IPS-18a (cell line): ENCODE data around the gene URI1.
"Not testable (repeated sequence)": the region's sequence is repeated elsewhere in the genome, so short reads cannot be mapped to it uniquely, and the experiment has no call there.

Source experiments
- H3K27ac ChIP-seq: one replicate; pipeline ENCODE4 v1.5.1; 2013; ENCODE audit warnings: low read length
- H3K27me3 ChIP-seq: one replicate; pipeline ENCODE4 v1.6.1; 2013; ENCODE audit warnings: mild to moderate bottlenecking, low read length; ENCODE audit not compliant: control insufficient read depth, insufficient read depth
- H3K36me3 ChIP-seq: one replicate; pipeline ENCODE4 v1.6.1; 2013; ENCODE audit warnings: low read depth, low read length; ENCODE audit not compliant: control insufficient read depth
- H3K4me1 ChIP-seq: one replicate; pipeline ENCODE4 v1.6.1; 2013; ENCODE audit warnings: low read depth, low read length; ENCODE audit not compliant: control insufficient read depth
- H3K4me3 ChIP-seq: one replicate; pipeline ENCODE4 v1.5.1; 2013; ENCODE audit warnings: low read length
- H3K9ac ChIP-seq: one replicate; pipeline ENCODE4 v1.6.1; 2013; ENCODE audit warnings: mild to moderate bottlenecking, low read length, moderate library complexity
- H3K9me3 ChIP-seq: one replicate; pipeline ENCODE4 v1.6.1; 2013; ENCODE audit warnings: low read depth, low read length; ENCODE audit not compliant: control insufficient read depth

URI1 gene

DNA sequence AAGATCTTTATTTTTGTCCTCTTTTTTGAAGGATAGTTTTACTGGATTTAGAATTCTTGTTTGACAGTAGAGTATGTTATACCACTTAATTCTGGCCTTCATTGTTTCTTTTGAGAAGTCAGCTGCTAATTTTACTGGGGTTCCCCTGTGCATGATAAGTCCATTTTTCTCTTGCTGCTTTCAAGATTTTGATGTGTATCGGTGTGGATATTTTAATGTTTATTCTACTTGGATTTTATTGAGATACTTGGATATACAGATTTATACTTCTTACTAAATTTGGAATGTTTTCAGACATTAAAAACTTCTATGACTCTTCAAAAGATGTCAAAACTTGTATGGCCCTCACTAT, 86.9 kb downstream of the URI1 start:
- no peaks in the 10 kb centered on the region for H3K9me3 ChIP-seq
- H3K36me3 ChIP-seq: no peaks in the 10 kb centered on the region
- no peaks in the 10 kb centered on the region for H3K27me3 ChIP-seq
- H3K4me1 ChIP-seq: peaks cover 5% of the 10 kb centered on the region
- H3K9ac ChIP-seq: no peak overlapping the region
- H3K4me3 ChIP-seq: no peak overlapping the region
- H3K27ac ChIP-seq: no peak overlapping the region

DNA sequence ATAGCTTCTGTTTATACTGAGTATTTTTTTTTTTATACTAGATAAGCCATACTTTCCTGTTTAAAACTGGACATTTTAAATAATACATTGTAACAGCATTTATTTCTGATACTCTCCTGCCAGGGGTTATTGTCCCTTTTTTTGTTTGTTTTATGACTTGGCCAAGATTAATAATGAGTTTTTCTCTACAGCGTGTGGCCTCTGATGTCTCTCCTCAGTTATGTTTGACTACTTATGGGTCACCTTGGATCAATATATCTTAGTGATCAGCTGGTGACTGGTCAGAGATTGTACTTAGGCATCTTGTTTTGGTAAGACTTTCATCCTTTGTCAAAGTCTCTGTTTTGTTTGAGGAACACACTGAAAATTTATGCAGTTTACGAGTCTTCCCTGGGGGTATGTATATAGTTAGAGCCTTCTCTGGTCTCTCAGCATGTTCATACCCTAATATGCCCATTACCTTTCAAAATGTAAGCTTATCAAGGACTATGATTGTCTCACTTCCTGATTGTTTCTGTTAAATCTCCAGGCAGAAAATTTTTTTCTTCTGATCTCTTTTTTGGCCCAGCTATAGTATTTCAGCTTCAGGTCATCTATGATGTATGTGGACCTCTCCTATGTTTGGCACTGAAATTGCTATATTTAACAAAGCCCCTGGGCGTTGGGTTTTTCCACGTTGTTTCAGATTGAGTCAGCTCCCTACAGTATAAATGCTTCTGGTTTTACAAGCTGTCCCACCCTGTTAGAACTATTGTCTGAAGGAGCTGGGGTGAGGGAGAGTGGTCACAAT, 87.9 kb downstream of the URI1 start:
- Histone ChIP-seq H3K36me3 (no peaks in the 10 kb centered on the region), H3K27me3 (no peaks in the 10 kb centered on the region), H3K4me1 (peaks cover 5% of the 10 kb centered on the region), H3K4me3 (no peak overlapping the region), H3K9ac (no peak overlapping the region), H3K27ac (no peak overlapping the region), H3K9me3 (no peaks in the 10 kb centered on the region)

DNA sequence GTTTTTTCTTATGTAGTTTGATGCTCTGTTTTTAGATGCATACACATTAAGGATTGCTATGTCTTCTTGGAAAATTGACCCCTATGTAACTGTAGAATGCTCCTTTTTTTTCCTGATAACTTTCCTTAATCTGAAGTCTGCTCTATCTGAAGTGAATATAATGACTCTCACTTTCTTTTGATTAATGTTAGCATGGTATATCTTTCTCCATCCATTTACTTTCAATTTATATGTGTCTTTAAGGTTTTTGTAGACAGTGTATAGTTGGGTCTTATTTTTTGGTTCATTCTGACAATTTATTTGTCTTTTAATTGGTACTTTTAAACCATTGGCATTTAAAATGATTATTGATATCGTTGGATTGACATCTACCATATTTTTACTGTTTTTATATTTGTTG, 92.3 kb downstream of the URI1 start:
- Histone ChIP-seq H3K4me1 (no peaks in the 10 kb centered on the region), H3K9me3 (no peaks in the 10 kb centered on the region), H3K36me3 (no peaks in the 10 kb centered on the region), H3K27ac (no peak overlapping the region), H3K9ac (no peak overlapping the region), H3K4me3 (no peak overlapping the region), H3K27me3 (no peaks in the 10 kb centered on the region)

DNA sequence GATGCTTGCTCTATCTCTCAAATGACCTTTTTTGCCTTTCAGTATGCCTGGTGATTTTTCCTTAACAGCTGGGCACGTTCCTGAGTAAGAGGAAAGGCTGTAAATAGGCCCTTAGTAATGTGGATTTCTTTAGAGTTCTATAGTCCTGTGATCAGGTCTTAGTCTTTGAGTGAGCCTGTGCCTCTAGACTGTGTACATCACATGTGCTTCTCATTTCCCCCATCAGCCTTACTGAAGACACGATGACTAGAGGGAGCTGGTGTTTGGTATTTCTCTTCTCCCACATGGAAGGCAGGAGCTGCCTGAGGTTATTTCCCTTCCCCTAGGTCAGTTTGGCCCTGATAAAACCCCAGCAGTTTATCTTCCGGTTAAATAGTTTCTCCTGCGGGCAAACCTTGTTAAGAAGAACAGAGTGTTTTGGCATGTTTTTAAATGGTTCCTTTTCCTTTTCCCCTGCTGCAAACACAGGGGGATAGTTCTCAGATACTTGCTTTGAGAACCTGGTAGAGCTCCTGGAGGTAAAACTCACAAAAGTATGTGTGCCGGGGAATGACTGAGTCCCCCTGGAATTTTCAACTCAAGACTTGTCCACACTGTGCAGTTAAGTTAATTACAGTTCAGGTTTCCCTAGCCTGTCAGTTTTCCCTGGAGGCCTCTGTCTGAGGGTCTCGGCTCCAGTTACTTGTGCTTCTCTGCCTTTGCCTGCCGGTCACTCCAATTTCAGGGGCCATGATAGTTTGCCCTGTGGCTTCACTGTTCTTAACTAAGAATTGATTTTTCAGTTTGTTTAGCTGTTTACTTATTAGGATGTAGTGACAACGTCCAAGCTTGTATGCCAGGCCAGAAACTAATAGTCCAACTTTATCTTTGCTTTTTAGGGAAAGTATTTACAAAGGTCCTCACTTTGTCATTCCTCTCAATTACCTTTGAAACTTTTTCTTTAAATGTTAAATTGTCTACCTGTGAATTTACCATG, 94.4 kb downstream of the URI1 start:
- no peaks in the 10 kb centered on the region for H3K36me3 ChIP-seq
- H3K9me3 ChIP-seq: no peaks in the 10 kb centered on the region
- no peak overlapping the region for H3K4me3 ChIP-seq
- no peaks in the 10 kb centered on the region for H3K4me1 ChIP-seq
- H3K27ac ChIP-seq: no peak overlapping the region
- H3K9ac ChIP-seq: no peak overlapping the region
- H3K27me3 ChIP-seq: no peaks in the 10 kb centered on the region

DNA sequence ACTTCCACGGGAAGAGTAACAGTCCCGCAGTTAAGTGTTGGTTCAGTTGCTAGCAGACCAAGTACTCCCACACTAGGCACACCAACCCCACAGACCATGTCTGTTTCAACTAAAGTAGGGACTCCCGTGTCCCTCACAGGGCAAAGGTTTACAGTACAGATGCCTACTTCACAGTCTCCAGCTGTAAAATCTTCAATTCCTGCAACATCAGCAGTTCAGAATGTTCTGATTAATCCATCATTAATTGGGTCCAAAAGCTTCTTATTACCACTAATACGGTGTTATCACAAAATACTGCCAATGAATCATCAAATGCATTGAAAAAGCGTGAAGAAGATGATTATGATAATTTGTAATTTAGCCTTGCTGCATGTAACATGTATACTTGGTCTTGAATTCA, 95.8 kb downstream of the URI1 start:
- Histone ChIP-seq H3K27ac (no peak overlapping the region), H3K4me3 (no peak overlapping the region), H3K27me3 (no peaks in the 10 kb centered on the region), H3K9me3 (no peaks in the 10 kb centered on the region), H3K4me1 (no peaks in the 10 kb centered on the region), H3K9ac (no peak overlapping the region), H3K36me3 (no peaks in the 10 kb centered on the region)

DNA sequence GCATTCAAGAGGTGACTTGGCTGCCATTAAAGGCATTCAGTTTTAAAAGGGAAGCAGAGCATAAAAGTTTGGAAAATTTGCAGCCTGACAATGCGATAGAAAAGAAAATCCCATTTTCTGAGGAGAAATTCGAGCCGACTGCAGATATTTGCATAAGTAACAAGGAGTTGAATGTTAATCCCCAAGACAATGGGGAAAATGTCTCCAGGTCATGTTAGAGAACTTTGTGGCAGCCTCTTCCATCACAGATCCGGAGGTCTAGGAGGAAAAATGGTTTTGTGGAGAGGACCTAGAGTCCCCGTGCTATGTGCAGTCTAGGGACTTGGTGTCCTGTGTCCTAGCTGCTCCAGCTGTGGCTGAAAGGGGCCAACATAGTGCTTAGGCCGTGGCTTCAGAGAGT, 99.9 kb downstream of the URI1 start:
- not testable (repeated sequence) for H3K4me3 ChIP-seq, H3K27ac ChIP-seq, H3K36me3 ChIP-seq, H3K9ac ChIP-seq, H3K27me3 ChIP-seq, H3K9me3 ChIP-seq
- peaks cover 11% of the 10 kb centered on the region for H3K4me1 ChIP-seq

DNA sequence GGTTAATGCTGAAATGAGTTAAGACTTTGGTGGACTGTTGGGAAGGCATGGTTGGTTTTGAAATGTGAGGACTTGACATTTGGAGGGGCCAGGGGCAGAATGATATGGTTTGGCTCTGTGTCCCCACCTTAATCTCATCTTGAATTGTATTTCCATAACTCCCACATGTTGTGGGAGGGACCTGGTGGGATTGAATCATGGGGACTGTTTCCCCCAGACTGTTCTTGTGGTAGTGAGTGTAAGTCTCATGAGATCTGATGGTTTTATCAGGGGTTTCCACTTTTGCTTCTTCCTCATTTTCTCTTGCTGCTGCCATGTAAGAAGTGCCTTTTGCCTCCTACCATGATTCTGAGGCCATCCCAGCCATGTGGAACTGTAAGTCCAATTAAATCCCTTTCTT, 101.0 kb downstream of the URI1 start:
- H3K27me3 ChIP-seq, H3K9me3 ChIP-seq, H3K36me3 ChIP-seq, H3K9ac ChIP-seq, H3K4me3 ChIP-seq, H3K27ac ChIP-seq: not testable (repeated sequence)
- peaks cover 11% of the 10 kb centered on the region for H3K4me1 ChIP-seq

DNA sequence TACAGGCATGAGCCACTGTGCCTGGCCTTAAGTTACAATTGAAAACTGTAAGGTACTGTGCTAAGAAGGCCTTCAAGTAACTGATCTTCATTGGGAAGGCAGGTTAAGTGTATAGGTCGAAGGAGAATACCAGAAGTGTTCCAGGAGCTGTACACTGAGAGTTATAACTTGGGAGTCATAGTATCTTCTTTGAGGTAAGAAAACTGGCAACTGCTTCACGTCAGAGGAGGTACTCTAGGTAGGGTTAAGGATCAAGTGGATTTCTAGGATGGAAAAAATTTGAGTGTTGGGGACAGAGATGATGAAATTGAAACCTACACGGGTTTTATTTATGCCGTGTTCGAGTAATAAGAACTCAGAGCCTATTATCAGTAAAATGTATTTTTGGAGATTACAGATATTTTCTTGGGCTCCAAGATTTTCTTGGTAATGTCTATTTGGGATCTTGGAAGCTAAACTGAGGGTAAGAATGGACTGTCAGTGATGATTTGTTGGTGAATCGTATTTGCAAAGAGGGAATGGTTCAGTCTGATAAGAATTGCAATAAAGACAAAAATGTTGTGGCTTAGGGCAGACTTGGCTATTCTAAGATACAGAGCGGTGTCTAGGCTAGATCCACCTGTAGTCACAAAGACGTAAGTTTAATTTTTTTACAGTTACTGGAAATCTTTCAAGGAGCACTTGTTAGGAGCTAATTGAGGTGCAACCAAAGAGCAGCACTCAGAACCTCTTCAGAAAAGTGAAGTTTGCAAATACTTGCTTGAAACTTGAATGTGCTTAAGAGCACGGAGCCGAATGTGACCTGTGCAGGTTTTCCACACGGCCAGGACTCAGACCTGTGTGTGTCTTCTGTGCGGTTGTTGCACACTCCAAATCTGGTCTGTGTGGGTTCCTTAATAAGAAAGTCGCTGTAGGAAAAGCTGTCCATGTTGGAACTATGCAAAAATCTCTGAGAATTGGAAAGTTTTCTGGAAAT, 102.5 kb downstream of the URI1 start:
- H3K4me3 ChIP-seq: no peak overlapping the region
- H3K27me3 ChIP-seq: no peaks in the 10 kb centered on the region
- no peak overlapping the region for H3K9ac ChIP-seq
- H3K4me1 ChIP-seq: peaks cover 11% of the 10 kb centered on the region
- H3K27ac ChIP-seq: no peak overlapping the region
- no peaks in the 10 kb centered on the region for H3K36me3 ChIP-seq
- no peaks in the 10 kb centered on the region for H3K9me3 ChIP-seq

DNA sequence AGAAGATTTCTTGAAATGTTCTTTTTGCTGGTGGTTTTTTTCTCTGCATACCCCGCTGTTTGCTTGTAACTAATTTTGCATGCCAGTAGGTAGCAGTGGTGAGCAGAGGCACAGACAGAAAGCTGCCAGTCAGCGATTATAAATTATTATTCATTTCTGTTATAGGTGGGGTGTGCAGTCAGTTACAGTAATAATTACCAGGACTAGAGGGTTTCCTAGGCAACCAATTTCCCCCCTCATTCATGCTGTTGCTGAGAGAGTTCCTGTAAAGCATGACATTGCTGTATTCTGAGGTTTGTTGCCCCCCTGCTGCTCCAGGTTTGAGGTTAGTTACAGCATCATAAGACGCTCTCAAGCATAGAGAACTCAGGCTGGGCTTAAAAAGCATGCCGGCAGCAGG, 104.5 kb downstream of the URI1 start:
- H3K36me3 ChIP-seq: no peaks in the 10 kb centered on the region
- H3K27me3 ChIP-seq: no peaks in the 10 kb centered on the region
- H3K4me1 ChIP-seq: peaks cover 11% of the 10 kb centered on the region
- H3K27ac ChIP-seq: no peak overlapping the region
- H3K9me3 ChIP-seq: no peaks in the 10 kb centered on the region
- H3K9ac ChIP-seq: no peak overlapping the region
- H3K4me3 ChIP-seq: no peak overlapping the region

DNA sequence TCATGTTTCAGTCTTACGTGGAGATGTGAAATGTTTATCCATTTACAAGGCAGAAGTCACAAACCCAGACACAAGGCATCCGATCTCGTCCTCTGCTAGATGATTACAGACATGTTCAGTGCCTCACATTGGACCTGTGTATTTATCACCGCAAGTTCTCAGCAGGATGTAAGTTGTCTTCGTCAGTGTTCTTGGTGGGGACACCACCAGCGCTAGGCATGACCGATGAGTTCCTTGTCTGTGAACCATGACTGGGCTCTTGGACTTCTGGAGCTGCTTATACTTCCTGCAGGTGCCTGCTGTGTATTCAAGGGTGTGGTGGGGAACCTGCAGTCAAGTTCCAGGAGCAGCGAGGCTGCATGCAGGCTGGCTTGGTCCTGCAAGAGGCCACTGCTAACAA, 105.4 kb downstream of the URI1 start:
- H3K4me1 ChIP-seq: peaks cover 11% of the 10 kb centered on the region
- no peak overlapping the region for H3K9ac ChIP-seq
- no peaks in the 10 kb centered on the region for H3K27me3 ChIP-seq
- no peaks in the 10 kb centered on the region for H3K9me3 ChIP-seq
- H3K36me3 ChIP-seq: no peaks in the 10 kb centered on the region
- no peak overlapping the region for H3K4me3 ChIP-seq
- H3K27ac ChIP-seq: no peak overlapping the region

DNA sequence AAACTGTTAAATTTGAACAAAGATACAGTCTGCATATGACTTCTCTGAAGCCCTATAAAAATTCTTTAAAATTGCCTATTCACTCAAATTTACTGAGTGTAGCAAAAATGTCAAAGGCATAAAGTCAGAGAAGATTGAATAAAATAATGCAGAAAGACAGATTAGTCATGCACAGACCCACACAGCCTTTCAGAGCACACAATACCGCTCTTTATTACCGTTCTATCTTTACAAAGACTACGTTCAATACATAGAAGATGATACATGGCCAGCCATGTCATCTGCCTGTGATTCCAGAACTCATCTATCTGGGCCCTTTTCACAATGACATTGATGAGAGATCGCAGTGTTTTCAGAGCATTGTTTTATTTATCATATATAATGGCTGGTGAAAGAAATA, 107.2 kb downstream of the URI1 start:
- Histone ChIP-seq H3K36me3 (no peaks in the 10 kb centered on the region), H3K9ac (no peak overlapping the region), H3K4me1 (peaks cover 11% of the 10 kb centered on the region), H3K27ac (no peak overlapping the region), H3K27me3 (no peaks in the 10 kb centered on the region), H3K4me3 (no peak overlapping the region), H3K9me3 (no peaks in the 10 kb centered on the region)
